Stimulated activated CD8-positive, alpha-beta memory T cell treated with anti-CD3 and anti-CD28 coated beads, Interleukin-12 subunit alpha, Interleukin-12 subunit beta, amount 100 ng/mL, for 4 hours (primary cell): Measurements from ENCODE around the gene PDIA5.
"Not testable (repeated sequence)": the region's sequence is repeated elsewhere in the genome, so short reads cannot be mapped to it uniquely, and the experiment has no call there.

ENCODE experiments used
- DNase-seq: peaks from one replicate; pipeline ENCODE4 v3.0.0-alpha.2; 2020; ENCODE audit warnings: low read depth

The PDIA5 gene

GRCh38 chr3:123150449-123151215, 83.8 kb downstream of the PDIA5 start:
- DNase-seq, result no peak

GRCh38 chr3:123151251-123151705, 84.5 kb downstream of the PDIA5 start:
- no peak for DNase-seq

GRCh38 chr3:123151853-123152420, 85.1 kb downstream of the PDIA5 start:
- DNase-seq, result not testable (repeated sequence)

- no peak for DNase-seq
Observed at GRCh38 chr3:123152687-123153086, 85.9 kb downstream of the PDIA5 start.

GRCh38 chr3:123153125-123154019, 86.5 kb downstream of the PDIA5 start:
- no peak for DNase-seq

GRCh38 chr3:123154020-123154985, 87.5 kb downstream of the PDIA5 start:
- DNase-seq, result no peak

- no peak for DNase-seq
Observed at GRCh38 chr3:123155471-123156011, 88.7 kb downstream of the PDIA5 start.

GRCh38 chr3:123156276-123156995, 89.6 kb downstream of the PDIA5 start:
- DNase-seq, result no peak

GRCh38 chr3:123157209-123157597, 90.4 kb downstream of the PDIA5 start:
- no peak for DNase-seq

- DNase-seq, result no peak
Observed at GRCh38 chr3:123157598-123158287, 90.9 kb downstream of the PDIA5 start.

- DNase-seq, result no peak
Observed at GRCh38 chr3:123158330-123158729, 91.5 kb downstream of the PDIA5 start.

GRCh38 chr3:123158899-123159390, 92.1 kb downstream of the PDIA5 start:
- DNase-seq, result no peak

GRCh38 chr3:123159926-123160635, 93.3 kb downstream of the PDIA5 start:
- no peak for DNase-seq

- DNase-seq, result no peak
Observed at GRCh38 chr3:123161167-123161566, 94.3 kb downstream of the PDIA5 start.

- DNase-seq, result no peak
Observed at GRCh38 chr3:123163141-123163540, 96.3 kb downstream of the PDIA5 start.

GRCh38 chr3:123165163-123165562, 98.3 kb downstream of the PDIA5 start:
- DNase-seq, result no peak

GRCh38 chr3:123167686-123168085, 100.9 kb downstream of the PDIA5 start:
- no peak for DNase-seq

GRCh38 chr3:123168122-123168521, 101.3 kb downstream of the PDIA5 start:
- no peak for DNase-seq

GRCh38 chr3:123168605-123169004, 101.8 kb downstream of the PDIA5 start:
- no peak for DNase-seq
